ENCODE data around the gene PIAS2. TPM values are rescaled to one million over a fixed set of nuclear protein-coding genes. Genes with fewer than 3 reads are reported as not detected.
"Not testable (repeated sequence)": the region's sequence is repeated elsewhere in the genome, so short reads cannot be mapped to it uniquely, and the experiment has no call there.

PIAS2 gene
- total RNA-seq, 1 donor from 2014 or later: 54.5 TPM

GRCh38 chr18:46812311-46812710 lies 105.0 kb downstream of the PIAS2 start:
- no peak overlapping the region for H3K4me3 ChIP-seq
- no peaks in the 10 kb centered on the region for H3K9me3 ChIP-seq
- DNase-seq (ENCODE audit: low spot score in 2 of 2): no peak
- H3K4me1 ChIP-seq: no peaks in the 10 kb centered on the region
- H3K36me3 ChIP-seq: no peaks in the 10 kb centered on the region
- intact Hi-C loops (cut with DNase I): no loop called here
- no peak overlapping the region for H3K27ac ChIP-seq
- H3K27me3 ChIP-seq: no peaks in the 10 kb centered on the region
- TF ChIP-seq CTCF (IDR thresholded peaks at IDR 0.05): no peak

GRCh38 chr18:46810481-46811000 lies 106.8 kb downstream of the PIAS2 start:
- Histone ChIP-seq H3K9me3 (no peaks in the 10 kb centered on the region), H3K27ac (no peak overlapping the region), H3K36me3 (no peaks in the 10 kb centered on the region), H3K4me3 (no peak overlapping the region), H3K27me3 (no peaks in the 10 kb centered on the region), H3K4me1 (no peaks in the 10 kb centered on the region)
- no peak for DNase-seq (ENCODE audit: low spot score in 2 of 2)
- intact Hi-C loops (cut with DNase I): no loop called here
- TF ChIP-seq CTCF (IDR thresholded peaks at IDR 0.05): no peak

DNA sequence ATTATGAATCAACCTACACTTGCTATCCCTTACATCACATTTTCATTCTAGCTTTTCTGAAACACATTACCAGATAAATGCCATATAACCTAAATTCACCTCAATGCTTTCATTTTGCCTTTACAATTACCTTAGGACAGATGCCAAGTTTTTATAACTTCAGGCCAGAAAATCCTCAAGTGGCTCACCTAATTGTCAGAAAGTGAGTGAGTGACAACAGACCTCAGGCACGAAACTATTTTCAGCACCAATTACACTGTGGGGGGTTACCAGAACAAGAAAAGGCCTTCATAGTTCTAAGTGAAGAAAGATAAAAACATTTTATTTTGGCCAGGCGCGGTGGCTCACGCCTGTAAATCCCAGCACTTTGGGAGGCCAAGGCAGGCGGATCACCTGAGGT lies 108.2 kb downstream of the PIAS2 start:
- Histone ChIP-seq H3K9me3 (no peaks in the 10 kb centered on the region), H3K27me3 (no peaks in the 10 kb centered on the region), H3K4me1 (no peaks in the 10 kb centered on the region), H3K27ac (no peak overlapping the region), H3K4me3 (no peak overlapping the region), H3K36me3 (no peaks in the 10 kb centered on the region)
- no peak for DNase-seq (ENCODE audit: low spot score in 2 of 2)
- intact Hi-C loops (cut with DNase I): no loop called here
- no peak for TF ChIP-seq CTCF (IDR thresholded peaks at IDR 0.05)

DNA sequence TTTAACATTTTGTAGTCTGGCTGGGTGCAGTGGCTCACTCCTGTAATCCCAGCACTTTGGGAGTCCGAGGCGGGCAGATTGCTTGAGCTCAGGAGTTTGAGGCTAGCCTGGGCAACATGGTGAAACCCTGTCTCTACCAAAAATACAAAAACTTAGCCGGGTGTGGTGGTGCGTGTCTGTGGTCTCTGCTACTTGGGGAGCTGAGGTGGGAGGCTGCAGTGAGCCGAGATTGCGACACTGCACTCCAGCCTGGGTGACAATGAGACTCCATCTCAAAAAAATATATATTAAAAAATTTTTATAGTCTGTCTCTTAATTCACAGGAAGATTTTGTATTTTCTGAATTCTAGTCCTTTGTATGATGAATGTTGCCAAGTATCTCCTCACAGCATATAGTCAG lies 121.4 kb downstream of the PIAS2 start:
- H3K4me3 ChIP-seq; DNase-seq (ENCODE audit: low spot score in 2 of 2); H3K27me3 ChIP-seq; H3K9me3 ChIP-seq; H3K4me1 ChIP-seq; intact Hi-C loops (cut with DNase I); H3K27ac ChIP-seq; H3K36me3 ChIP-seq: not testable (repeated sequence)

DNA sequence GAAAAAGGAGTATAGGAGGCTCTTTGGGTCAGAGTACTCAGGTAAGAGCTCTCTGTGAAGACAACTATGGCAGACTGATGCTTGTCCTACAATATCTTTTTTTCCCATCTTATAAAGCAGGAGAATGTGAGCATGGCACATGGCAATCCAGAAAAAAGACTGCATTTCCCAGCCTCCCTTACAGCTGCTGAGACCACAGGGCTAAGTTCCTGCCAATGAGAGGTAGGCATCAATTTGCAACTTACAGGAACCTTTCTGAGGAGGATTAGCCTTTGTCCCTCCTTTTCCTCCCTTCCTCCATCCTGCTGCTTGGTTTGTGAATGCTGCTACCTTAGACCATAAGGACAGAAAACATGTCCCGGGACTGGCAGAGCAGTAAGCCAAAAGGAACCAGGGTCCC lies 122.7 kb downstream of the PIAS2 start:
- intact Hi-C loops (cut with DNase I): no loop called here

DNA sequence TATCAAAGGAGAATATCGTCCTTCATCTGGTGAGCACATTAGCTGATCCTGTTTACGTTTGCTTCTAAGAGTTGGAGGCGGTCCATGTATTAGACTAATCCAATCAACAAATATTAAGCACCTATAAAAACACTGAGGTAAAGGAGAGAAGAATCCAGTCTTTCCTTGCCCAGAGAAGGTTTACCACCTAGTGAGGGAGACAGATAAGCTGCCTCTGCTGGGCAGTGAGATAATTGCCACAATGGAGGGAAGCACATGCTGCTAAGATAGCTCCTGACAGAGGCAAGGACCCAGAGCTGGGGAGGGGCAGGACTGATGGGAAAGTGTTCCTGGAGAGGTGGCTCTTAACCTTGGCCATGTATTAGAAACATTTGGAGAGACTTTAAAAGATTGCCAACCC lies 123.7 kb downstream of the PIAS2 start:
- no peak for TF ChIP-seq CTCF (IDR thresholded peaks at IDR 0.05)
- DNase-seq (ENCODE audit: low spot score in 2 of 2): no peak
- H3K4me3 ChIP-seq: no peak overlapping the region
- no peaks in the 10 kb centered on the region for H3K27me3 ChIP-seq
- intact Hi-C loops (cut with DNase I): no loop called here
- H3K4me1 ChIP-seq: no peaks in the 10 kb centered on the region
- no peaks in the 10 kb centered on the region for H3K9me3 ChIP-seq
- no peak overlapping the region for H3K27ac ChIP-seq
- no peaks in the 10 kb centered on the region for H3K36me3 ChIP-seq

More for the DNA sequence above, 122.7 kb downstream of the PIAS2 start:
- no peaks in the 10 kb centered on the region for H3K4me1 ChIP-seq
- no peak for DNase-seq (ENCODE audit: low spot score in 2 of 2)
- no peaks in the 10 kb centered on the region for H3K36me3 ChIP-seq
- H3K9me3 ChIP-seq: no peaks in the 10 kb centered on the region
- no peak overlapping the region for H3K27ac ChIP-seq
- H3K27me3 ChIP-seq: no peaks in the 10 kb centered on the region
- TF ChIP-seq CTCF (IDR thresholded peaks at IDR 0.05): no peak
- no peak overlapping the region for H3K4me3 ChIP-seq

Measured in ascending aorta (tissue), 2 donors.